GM19035 (cell line): Measurements from ENCODE around the gene SERINC4.

ENCODE experiments used
- ATAC-seq: cut with Tn5 transposase; IDR thresholded peaks from one replicate; pipeline ENCODE4 v1.9.1; 2021; ENCODE audit not compliant: unreplicated experiment

The SERINC4 gene

DNA sequence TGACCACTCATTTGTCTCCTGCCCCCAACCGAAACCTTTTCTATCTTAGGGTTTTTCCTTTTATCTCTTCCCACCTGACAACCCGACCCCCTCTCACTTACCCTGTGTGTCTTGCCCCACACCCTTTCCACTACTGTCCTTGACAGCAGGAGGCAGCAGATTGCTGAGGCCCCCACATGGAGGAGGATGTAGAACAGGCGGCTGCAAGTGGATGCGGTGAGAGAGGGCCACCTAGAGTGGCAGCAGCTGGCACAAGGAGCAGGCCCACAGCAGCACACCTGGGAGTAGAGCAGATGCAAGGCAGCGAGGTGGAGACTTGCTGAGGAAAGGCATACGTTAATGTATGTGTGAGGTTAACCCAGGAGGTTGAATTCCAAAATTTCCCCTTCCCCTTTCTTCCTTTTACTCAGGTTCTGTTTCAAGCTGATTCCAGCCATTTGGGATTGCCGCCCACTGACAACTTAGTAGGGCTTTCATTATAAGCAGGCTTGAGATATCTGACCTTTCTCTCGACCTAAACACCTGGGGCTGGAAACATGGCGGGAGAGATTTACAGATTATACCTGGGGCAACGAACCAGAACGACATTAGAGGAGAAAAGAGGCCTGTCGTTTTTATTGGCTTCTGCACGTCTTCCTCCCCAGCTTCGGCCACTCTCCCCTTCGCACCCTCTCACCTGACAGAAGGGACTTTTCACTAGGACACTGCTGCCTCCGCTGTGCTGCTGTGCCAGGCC, 643 bp downstream of the SERINC4 start:
- no peak for ATAC-seq

DNA sequence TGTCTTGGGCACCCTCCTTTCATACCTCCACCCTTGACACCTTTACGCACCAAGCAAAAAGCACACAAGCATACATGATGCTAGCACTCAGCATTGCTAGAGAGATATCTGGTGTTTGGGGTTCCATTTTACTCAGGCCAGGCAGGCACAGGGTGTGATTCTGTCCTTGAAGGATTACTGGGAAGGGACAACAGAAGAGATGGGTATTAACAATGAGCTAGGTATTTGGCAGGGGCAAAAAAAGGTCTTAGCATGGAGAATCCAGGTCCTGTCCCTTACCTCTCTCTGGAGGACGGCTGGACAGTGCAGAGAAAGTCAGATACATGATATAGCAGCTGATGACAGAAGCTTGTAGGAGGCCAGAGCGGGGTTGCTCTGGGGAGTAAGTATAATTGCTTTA, 3.5 kb downstream of the SERINC4 start:
- ATAC-seq, result no peak

DNA sequence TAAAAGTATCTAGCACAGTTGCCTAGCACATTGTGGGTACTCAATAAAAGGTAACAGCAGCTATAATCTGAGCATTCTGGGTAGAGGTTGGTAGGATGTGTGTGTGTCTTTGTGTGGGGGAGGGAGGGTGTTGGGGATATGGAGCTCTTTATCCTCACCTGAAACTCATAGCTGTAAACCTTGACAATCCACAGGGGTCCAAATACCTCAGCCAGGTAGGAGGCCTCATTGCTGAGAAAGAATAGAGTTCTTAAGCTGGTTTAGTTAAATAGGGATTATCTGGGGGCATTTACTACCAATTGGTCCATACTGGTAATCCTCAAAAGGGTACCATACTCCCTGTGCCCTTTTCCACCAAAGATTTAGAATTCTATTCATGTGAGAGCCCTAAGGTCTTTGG, 4.0 kb downstream of the SERINC4 start:
- ATAC-seq, result no peak

DNA sequence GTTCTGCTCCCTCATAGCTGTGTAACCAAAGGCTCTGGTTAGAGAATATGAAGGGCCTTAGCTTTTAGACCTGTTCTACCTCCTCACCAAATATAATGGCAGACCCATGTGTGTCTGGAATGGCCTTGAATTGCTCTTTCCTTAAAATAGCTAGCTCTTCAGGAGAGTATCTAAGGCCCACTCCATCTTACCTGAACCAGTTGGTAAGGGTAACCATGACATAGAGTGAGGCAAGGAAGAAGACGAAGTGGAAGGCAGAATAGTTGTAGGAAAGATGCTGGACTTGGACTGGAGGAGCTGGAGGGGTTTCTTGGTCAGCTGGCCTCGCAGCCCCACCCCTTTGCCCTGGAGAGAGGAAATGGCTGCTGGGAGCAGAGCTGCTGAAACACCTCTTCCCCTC, 4.8 kb downstream of the SERINC4 start:
- ATAC-seq, result no peak

DNA sequence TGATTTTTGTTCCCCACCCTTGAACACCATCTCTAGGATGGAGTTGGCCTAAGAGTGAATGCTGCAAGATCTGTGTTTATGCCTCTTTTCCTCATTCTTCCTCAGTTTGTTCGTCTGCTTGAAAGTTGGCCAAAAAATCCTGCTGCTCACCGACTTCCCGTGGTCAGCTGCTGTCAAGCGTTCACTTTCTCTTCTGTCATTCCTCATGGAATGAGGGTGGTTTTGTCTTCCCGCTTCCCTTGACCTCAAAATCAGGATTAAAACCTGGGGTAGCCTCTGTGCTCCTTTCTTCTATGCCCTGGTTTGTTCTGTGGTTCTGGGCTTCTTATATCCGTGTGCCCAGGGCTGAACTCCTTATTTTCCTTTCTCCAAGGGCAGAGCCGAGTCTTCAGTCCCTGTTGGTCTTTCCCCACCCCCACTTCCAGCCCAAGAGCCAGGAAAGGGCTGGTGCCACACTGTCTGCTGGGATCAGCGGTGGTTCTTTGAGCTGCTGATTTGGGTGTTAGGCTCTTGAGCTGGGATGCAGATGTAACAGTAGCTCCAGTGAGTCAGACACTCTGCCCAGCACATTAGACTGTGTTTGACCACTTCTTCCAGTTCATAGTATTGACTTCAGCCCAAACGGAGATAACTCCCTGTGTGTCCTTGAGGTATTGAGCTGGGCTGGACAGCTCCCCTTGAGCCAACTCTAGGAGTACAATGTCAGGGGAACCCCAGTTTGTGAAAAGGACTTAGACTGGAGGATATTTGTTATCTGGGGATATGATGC, 5.6 kb downstream of the SERINC4 start:
- ATAC-seq, result no peak

DNA sequence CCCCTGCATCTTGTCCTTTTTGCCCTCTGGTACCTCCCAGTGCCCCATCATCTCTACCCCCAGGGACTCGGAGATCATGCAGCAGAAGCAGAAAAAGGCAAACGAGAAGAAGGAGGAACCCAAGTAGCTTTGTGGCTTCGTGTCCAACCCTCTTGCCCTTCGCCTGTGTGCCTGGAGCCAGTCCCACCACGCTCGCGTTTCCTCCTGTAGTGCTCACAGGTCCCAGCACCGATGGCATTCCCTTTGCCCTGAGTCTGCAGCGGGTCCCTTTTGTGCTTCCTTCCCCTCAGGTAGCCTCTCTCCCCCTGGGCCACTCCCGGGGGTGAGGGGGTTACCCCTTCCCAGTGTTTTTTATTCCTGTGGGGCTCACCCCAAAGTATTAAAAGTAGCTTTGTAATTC, 6.4 kb downstream of the SERINC4 start:
- no peak for ATAC-seq

DNA sequence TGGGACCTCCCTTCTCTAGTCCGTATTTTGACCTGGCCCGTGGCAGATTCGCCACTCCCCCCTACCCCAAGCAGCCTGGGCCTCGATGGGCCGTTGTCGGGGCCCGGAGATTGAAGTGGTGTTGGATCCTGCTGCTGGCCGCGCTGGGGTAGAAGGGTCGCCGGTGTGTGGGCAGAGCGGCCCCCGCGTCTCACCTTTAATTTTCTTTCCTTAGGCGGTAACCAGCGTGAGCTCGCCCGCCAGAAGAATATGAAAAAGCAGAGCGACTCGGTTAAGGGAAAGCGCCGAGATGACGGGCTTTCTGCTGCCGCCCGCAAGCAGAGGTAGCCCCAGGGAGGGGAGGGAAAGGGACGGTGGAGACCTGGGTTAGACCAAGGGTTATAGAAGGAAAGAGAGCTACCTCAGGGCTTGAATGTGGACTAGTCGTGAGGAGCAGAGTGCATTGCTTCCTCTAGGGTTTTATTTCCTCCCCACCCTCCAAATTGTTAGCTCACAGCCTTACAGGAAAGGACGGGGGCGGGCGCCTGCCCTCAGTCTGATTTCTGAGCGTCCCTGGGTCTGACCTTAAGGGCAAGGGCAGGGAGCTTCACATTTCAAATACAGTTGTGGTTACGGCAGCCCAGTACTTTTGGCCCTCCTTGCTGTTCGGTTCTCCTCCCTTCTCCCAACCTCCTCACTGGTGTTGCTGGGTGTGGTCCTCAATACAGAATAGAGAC, 7.1 kb downstream of the SERINC4 start:
- ATAC-seq, result no peak

DNA sequence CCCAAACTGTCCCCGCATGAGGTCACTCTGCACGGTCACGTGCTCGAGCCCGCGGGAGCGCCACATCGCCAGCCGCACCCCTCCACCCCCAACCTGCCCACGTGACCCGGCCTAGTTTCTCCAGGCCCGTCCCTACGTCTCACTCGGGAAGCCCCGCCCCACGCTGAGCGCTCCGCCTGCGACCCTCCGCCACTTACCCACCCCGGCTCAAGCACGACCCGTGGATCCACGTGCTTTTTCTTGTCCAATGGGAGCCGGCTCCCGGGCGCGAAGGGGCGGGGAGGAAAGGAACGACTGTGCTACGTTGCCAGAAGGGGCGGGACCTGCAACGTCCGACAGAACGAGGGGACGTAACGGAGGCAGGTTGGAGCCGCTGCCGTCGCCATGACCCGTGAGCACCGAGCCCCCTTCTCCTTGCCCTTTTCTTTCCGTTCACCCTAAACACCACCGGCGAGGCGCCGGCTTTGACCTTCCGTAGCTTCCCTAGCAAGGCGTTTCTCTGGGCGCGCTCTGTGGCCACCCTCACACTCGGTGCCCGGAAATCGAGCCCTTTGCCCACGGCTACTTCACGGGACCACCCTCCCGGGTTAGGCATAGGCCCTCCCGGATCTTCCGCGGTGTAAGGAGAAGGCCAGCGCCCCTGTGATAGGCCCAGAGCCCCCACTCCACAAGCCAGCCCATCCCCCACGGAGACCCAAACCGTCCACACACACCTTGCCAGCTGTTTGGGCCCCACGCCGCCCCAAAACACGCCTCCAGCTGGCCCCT, 7.8 kb downstream of the SERINC4 start, which contains the start of gene SERF2:
Gene SERF2 (plus strand): TSS at position 328 of the 768 bp plus-strand sequence. CDS start 57 bp downstream, at position 385.
- peak; percentile 86 for ATAC-seq

DNA sequence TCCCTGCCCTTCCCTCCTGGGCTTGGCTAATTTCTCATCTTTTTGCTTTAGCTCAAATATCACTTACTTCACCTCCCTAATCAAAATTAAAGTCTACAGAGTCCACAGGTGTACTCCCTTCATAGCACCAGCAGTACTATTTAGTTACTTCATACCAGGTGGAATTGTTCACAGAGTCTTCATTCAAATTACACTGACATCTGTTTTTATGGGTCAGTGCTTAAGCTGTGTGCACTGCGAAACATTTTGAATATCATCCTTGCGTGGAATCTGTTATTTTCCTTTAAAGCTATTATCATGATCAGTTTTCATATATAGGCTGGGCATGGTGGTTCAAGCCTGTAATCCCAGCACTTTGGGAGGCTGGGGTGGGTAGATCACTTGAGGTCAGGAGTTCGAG, 10.6 kb downstream of the SERINC4 start:
- ATAC-seq, result no peak

DNA sequence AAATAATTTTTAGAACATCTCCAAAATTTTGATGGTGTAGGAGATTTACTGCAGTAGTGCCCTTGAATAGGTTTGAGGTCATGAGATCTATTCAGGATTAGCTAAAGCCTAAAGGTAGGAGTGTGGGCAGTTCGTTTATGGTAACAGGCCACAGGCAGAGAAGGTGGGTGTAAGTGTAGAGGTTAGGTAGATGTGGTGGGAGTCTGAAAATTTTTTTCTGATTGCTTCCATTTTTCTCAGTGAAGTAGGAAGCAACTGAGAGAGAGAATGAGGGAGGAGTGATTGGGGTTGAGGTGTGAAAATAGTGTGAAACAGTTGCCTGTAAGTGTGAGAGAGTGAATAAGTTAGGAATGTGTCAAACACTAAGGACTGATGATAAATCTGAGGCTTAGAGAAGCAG, 21.0 kb downstream of the SERINC4 start:
- no peak for ATAC-seq

DNA sequence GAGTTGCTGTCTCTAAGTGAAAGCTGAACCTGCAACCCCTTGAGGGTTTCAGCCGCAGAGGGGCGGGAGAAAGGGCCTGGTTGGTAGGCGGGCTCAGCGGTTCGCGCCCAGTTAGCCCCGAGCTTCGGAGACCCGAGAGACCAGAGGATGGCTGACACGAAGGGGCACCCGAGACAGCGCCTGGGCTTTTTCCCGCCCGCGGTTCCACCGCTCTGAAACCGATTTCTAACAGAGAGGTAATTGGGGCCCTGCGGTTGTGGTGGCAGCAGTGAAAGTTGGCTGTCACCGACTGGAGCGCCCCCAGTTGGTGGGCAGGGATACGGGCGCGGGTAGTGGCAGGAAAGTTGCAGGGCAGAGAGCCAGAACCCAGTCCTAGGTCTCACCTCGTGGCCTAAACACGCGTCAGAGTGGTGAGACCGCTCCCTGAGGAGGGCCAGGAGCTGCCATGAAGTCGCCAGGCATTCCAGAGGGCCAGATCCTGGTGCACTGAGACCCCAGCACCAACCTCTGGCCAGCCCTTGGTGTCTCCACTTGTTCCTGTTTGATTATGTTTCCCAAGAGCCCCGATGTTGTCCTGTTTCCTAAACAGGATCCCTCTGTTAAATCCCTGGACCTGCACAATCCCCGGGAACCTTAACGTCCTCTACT, 22.6 kb downstream of the SERINC4 start:
- peak; percentile 55 for ATAC-seq

DNA sequence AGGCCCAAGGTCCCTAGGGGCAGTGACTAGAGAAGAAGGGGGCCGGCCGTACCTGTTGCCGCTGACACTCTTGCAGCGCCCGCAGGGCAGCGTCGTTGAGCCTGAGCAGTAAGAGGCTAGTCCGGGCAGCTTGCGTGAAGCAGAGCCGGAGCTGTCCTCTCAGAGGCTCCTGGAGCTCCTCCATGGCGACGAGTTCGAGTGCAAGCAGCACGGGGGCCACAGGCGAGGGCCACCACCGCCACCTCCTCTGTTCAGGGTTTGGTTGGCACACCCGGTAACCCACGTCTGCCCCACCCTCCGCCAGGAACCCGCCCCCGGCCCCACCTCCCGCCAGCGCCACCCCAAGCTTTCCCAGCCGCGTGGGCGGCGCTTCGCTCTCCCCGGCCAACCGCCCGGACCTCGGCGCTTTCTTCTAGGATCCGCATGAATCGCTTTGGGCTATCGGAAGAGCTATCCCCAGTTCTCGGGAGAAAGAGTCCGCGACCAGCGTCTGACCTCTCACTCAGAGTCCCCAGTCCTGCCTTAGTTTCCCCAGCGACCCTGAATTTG, 23.2 kb downstream of the SERINC4 start, which contains the start of gene ELL3:
Gene ELL3 (minus strand): TSS at position 249 of the 549 bp plus-strand sequence. CDS start 65 bp downstream, at position 184.
- ATAC-seq, result peak; percentile 41

DNA sequence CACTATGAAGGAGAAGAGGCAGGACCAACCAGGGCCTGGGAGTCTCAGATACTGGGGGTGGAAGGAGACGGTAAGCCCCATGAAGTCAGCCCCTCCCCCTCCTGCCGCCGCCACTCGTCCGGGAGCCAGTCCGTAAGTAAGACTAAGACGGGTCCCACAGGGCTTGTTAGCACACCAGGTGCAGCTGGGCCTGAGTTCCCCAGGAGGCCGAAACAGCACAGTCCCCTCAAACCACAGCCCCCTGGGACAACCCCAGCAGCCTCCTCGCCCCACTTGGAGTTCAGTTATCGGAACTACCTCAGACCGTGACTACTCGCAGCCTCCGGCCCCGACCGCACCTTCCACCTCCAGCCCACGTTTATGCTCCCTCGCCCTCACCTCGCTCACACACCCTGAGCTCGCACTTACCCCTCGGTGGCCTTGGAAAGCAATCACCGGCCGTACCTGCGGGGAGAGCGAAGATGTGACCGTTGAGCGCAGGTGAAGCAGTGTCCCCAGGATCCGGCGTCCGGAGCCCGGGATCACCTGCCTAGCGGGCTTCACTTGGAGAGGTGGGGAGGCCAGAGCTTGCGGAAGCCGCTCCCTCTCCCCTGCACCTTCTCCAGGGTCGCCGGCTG, 23.8 kb downstream of the SERINC4 start:
- peak; percentile 62 for ATAC-seq

DNA sequence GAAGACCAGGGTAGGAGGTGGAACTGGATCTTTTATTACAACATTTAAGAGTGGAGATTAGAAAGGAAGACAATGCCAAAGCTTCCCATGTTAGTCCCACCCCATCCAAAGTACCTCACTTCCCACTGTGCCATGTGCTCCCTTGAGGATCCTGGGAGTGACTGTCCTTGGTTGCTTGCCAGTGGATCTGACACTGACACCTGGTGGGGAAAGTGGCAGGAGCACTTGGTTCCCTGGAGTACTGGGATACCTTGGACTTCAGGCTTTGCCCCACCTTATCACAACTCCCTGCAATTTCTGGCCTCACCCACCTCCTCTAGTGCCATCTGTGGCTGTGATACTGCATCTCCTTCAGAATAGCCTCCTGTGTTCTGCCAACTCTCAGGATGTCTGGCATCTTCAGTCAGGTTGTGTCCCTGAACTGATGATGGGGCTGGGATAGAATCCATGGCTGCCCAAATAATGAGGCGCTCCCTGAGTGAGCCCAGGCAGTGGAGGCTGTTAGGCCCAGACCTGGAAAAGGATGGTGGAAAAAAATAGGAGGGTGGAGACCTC, 24.5 kb downstream of the SERINC4 start:
- ATAC-seq, result no peak

DNA sequence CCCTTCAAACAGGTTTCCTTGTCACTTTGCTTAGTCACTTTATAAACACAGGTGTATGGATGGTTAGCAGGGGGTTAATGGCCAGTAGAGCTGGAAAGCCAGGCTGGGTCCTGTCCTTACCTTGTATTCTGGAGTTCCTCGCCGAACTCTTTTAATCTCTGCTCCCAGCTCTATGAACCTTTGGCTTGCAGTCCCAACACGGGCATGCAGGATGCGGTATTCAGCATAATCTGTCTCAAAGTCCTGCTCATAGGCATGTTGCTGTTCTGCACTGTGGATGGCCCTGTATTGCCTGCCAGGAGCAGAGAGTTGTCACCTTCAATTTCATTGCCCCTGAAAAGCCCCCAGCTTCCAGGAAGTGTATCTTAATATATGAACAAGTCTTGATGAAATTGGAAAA, 26.0 kb downstream of the SERINC4 start:
- no peak for ATAC-seq

DNA sequence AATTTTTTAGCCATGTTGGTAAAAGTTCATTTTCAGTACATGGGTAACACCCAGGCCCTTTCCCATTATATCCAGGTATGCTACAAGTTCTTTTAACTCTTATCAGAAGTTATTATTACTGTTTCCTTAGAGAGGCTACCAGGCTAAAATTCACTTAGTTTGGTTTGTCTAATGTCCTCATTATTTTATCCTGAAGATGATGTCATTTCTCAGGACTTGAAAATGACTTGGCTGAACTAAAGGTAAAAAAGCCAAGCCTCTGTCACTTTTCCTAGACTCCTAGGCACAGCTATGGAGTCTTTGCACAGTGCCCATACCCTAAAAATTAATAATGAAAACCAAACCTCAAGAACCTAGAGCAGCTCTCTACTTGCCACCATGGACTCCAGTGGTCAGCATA, 27.4 kb downstream of the SERINC4 start:
- no peak for ATAC-seq

DNA sequence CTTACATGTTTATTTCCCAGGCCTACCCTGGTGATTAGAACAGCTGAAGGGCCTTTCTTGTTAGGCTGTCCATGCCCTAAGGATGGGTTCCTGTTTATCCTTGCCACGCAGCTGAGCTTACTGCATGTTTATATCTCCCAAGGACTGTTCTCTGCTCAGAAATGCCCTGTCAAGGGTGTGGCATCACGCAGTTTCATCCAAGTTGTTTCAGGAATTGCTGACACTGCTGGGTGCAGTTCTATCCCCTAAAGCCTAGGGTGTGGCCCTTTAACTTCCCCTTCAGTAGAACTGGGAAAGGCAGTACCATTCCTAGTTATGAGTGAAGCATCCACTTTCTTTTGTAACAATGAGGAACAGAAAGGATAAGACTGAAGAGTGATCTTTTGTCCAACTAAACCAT, 28.2 kb downstream of the SERINC4 start:
- ATAC-seq, result no peak

DNA sequence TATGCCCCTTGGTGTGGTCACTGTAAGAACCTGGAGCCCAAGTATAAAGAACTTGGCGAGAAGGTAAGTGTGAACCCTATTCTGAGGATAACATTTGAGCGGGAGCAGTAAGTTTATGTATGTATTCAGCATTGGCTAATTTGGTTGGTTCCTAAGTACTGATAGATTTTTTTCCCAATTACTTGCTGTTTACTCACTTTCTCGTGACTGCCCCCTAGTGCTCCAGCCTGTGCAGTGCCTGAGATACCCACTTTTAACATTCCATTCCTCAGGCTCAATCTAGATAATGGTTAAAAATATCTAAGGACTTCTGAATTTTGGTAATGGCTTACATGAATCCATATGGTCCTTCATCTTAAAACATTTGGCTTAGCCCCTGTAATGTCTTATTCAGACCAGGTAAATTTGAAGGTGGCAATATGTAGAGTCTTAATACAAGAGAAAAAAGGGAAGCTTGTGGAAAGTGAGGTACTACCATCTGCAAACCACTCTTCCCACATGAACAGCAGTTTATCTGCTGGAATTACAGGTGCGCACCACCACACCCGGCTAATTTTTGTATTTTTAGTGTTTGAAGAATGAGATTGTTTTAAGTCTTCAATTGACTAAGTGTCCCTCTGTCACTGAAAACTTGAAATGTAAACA, 30.3 kb downstream of the SERINC4 start:
- ATAC-seq, result no peak
